ENCODE results near the gene EOLA1. TPM values are rescaled to one million over a fixed set of nuclear protein-coding genes. Genes with fewer than 3 reads are reported as not detected.

The EOLA1 gene
- 53.4 TPM for polyA plus RNA-seq (2012; ENCODE audit: insufficient read depth, insufficient read length, low read depth)

DNA sequence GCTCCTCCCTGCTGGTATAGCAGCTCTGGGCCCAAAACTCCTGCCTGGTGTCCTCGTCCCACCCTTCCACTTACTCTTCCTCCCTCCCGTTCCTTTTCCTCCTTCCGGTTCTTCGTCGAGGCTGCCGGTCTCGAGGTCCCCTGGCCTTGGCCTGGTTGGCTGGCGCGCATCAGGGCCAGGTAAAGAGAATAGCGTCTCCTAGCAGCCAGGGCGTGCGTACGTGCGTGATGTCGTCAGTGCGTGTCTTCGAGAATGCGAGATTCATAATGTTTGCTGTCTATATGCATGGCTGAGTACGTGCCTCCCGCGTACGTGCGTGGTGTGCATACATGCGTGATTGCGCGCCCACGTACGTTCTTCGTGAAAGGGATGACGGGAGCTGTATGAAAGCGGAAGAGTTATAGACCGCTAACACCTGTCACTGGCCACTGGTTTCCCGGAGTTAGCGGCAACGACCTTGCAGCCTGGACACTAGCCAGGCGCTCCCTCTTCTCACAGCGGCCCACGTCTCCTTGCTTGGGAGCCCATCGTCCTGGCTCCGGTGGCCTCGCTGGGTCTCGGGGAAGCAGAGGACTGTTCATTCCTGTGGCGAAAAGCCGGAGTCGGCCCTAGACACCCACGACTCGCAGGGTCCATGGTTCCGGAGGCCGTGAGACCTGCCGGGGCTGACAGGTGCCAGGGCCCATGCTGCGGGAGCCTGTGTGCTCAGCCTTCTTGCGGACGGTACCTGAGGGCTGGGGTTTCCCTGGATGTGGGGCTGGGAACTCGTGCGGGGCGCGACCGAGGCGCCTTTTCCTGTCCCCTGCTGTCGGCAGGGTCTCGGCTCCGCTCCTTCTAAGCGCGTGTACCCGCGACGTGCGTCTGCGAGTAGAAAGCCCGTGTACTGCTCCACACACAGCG lies at the start of gene EOLA1:
EOLA1 (plus strand) TSS at position 392 of the 900 bp plus-strand sequence. CDS start 4,619 bp downstream, outside the sequence.
- peak within 1 kb of the TSS; percentile 71 for H3K4me3 ChIP-seq (ENCODE audit: low read depth, low read length)
- H3K36me3 ChIP-seq: no peaks in the 10 kb centered on the region
- no peaks in the 10 kb centered on the region for H3K4me1 ChIP-seq
- DNase-seq: peak; percentile 82
- H3K27me3 ChIP-seq: no peaks in the 10 kb centered on the region
- TF ChIP-seq, protein P1, sequence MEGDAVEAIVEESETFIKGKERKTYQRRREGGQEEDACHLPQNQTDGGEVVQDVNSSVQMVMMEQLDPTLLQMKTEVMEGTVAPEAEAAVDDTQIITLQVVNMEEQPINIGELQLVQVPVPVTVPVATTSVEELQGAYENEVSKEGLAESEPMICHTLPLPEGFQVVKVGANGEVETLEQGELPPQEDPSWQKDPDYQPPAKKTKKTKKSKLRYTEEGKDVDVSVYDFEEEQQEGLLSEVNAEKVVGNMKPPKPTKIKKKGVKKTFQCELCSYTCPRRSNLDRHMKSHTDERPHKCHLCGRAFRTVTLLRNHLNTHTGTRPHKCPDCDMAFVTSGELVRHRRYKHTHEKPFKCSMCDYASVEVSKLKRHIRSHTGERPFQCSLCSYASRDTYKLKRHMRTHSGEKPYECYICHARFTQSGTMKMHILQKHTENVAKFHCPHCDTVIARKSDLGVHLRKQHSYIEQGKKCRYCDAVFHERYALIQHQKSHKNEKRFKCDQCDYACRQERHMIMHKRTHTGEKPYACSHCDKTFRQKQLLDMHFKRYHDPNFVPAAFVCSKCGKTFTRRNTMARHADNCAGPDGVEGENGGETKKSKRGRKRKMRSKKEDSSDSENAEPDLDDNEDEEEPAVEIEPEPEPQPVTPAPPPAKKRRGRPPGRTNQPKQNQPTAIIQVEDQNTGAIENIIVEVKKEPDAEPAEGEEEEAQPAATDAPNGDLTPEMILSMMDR (IDR thresholded peaks at IDR 0.05; ENCODE audit: low read depth, low read length): no peak
- H3K9me3 ChIP-seq: no peaks in the 10 kb centered on the region

DNA sequence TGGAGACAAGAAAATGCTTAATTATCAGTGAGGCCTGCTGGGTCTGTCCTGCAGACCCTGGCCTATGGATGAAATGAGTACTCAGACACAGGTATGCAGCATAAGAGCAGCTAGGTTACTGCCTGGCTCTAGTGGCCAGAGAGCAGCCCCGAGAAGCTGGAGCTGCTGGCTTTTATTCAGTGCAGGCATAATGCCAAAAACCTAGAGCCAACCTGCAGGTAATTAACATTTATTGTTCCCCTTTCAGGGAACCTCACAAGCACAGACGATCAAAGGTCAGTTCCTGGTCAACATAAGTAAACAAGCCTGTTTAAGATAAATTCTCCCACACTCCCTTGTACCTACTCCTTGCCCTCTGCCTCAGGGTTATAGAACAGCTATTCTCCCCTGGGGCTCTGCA lies 49.0 kb upstream of the EOLA1 start:
- H3K9me3 ChIP-seq: no peaks in the 10 kb centered on the region

DNA sequence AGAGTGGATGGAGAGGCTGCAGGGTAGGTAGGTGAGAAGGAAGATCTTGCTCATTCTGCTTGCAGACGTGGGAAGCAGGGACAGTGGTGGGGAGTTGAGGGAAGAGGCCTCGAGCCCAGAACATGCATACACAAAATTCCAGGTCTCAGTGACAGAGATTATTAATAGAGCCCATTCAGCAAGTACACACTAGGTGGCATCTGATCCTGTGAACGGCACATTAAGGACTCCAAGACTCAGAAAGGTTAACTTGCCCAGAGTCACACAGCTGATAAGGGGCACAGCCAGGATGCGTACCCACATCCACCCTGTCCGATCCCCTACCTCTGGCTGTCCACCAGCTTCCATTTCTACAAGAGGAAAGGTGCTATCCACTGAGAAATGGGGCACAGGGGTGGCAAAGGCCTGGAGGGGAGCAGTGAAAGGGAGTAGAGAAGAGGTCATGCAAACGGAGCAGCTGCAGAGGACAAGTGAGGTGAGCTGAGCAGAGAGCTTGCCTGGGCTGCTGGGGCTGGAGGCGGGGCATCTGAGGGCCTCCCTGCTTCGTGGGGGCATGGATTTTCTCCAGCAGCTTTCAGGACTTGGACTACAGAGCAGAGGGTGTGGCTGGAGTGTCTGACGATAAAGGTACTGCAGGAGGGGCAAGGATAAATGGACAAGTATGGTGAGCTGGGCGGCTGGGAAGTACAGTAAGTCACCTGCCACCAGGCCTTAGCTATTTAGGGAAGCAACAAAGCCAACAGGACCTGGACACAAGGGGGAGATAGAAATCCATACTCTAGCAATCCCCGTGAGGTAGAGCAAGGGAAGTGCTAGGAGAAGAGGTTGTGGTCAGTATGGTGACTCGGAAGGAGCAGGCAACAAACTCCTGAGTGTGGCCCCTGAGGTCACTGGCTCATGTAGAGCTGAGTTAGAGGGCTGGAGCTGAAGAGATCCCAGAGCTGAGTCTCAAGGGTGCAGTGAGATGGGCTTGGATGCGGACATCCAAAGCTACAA lies 46.9 kb upstream of the EOLA1 start:
- TF ChIP-seq, protein P1 (IDR thresholded peaks at IDR 0.05; ENCODE audit: low read depth, low read length): peak; percentile 22
- Histone ChIP-seq H3K9me3 (no peaks in the 10 kb centered on the region), H3K4me3 (ENCODE audit: low read depth, low read length) (no peak overlapping the region), H3K27me3 (no peaks in the 10 kb centered on the region), H3K36me3 (peaks cover 57% of the 10 kb centered on the region), H3K4me1 (no peaks in the 10 kb centered on the region)
- DNase-seq: no peak

More for the DNA sequence above, 49.0 kb upstream of the EOLA1 start:
- Histone ChIP-seq H3K4me3 (ENCODE audit: low read depth, low read length) (no peak overlapping the region), H3K4me1 (no peaks in the 10 kb centered on the region), H3K36me3 (peaks cover 57% of the 10 kb centered on the region), H3K27me3 (no peaks in the 10 kb centered on the region)
- no peak for DNase-seq
- TF ChIP-seq, protein P1 (IDR thresholded peaks at IDR 0.05; ENCODE audit: low read depth, low read length): no peak

DNA sequence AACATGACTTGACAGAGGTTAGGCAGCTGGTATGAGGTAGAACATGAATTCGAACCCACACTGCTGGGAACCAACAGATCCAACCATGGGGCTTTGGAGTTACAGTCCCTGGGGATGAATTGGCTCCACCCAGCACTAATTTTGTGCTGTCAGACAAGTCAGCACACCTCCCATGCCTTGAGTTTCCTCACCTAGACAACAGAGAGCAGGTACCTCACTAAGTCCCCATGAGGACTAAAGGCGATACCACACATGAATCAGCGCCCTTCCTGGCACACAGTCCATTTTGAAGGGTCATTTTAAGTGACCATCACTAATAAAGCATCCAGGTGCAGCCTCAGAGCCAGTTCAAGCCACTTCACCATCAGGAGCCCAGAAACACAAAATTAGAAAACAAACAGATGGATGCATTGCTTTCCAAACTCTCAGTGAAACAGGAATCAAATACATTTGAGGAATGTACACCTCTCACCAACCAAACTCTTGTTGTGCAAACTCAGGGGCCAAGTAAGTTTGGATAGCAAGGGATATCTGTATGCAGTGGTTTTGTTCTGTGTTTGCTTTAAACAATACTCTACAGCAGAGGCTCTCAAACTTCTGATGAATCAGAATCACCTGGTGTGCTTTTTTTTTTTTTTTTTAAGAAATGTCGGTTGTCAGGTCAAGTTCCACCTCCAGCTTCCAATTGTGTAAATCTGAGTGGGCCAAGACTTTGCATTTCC lies 45.8 kb upstream of the EOLA1 start:
- Histone ChIP-seq H3K4me1 (no peaks in the 10 kb centered on the region), H3K9me3 (no peaks in the 10 kb centered on the region), H3K36me3 (peaks cover 54% of the 10 kb centered on the region), H3K27me3 (no peaks in the 10 kb centered on the region), H3K4me3 (ENCODE audit: low read depth, low read length) (no peak overlapping the region)
- TF ChIP-seq, protein P1 (IDR thresholded peaks at IDR 0.05; ENCODE audit: low read depth, low read length): no peak
- no peak for DNase-seq

DNA sequence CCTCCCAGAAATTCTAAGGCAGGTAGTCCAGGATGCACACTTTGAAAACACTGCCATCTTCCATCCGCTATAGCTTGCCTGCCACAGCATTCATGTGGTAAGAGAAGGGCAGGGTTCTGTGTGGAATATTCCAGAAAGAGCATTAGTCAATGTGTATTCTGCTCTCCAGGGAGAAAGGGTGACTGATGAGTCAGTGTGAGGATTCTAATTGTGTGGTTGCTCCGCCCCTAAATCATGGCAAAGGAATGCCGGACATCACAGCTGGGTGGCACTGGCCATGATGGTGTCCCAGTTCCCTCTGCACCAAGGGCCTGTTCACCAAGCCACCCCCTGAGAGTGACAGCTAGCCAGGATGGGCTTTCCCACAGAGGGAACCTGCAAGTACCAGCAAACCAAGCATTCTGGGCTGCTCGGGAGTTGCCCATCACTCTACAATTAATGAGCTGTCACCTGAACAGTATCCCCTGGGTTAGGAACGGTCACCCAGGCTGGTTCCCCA lies 45.2 kb upstream of the EOLA1 start:
- Histone ChIP-seq H3K4me3 (ENCODE audit: low read depth, low read length) (no peak overlapping the region), H3K4me1 (no peaks in the 10 kb centered on the region), H3K9me3 (no peaks in the 10 kb centered on the region), H3K27me3 (no peaks in the 10 kb centered on the region), H3K36me3 (peaks cover 51% of the 10 kb centered on the region)
- DNase-seq: no peak
- TF ChIP-seq, protein P1 (IDR thresholded peaks at IDR 0.05; ENCODE audit: low read depth, low read length): no peak

Measured in BE2C (cell line).